Esophagus muscularis mucosa (tissue), 3 donors: ENCODE data around the gene TMEM235.

Source experiments
- CTCF ChIP-seq, 3 experiments: fragments of 200-600 bp in 2 of 3; fragments of 450-650 bp in 1 of 3; sonication (generic) in 2 of 3; IDR thresholded peaks; one replicate each; pipeline ENCODE4 v1.5.1; 2017 to 2019; ENCODE audit warnings: antibody characterized with exemption in 3 of 3, mild to moderate bottlenecking in 2 of 3, moderate library complexity in 1 of 3
- POLR2AphosphoS5 ChIP-seq, 2 donors: sonication (generic); formaldehyde crosslinking; IDR thresholded peaks; one replicate each; pipeline ENCODE4 v1.6.1; 2017; ENCODE audit warnings: antibody characterized with exemption in 2 of 2

- TF ChIP-seq CTCF (IDR thresholded peaks at IDR 0.05) (no peak), POLR2AphosphoS5 (IDR thresholded peaks at IDR 0.05) (no peak)
Observed at GRCh38 chr17:78263736-78264340, 32.4 kb downstream of the TMEM235 start.
